Suprapubic skin (tissue), 4 donors: ENCODE measurements around the gene MBOAT7.

Experiments used
- POLR2A ChIP-seq, 2 donors: fragments of 450-650 bp; IDR thresholded peaks; one replicate each; pipeline ENCODE4 v1.6.1; 2017; ENCODE audit warnings: antibody characterized with exemption in 2 of 2, mild to moderate bottlenecking in 2 of 2, moderate library complexity in 2 of 2
- POLR2AphosphoS5 ChIP-seq, 3 donors: sonication (generic); formaldehyde crosslinking; IDR thresholded peaks; one replicate each; pipeline ENCODE4 v1.6.1; 2017; ENCODE audit warnings: antibody characterized with exemption in 3 of 3
- TF ChIP-seq, protein P1 (sequence below), 2 donors: fragments of 200-600 bp in 1 of 2; fragments of 450-650 bp in 1 of 2; sonication (generic) in 1 of 2; IDR thresholded peaks; one replicate each; pipeline ENCODE4 v1.5.1; 2016 to 2019; ENCODE audit warnings: antibody characterized with exemption in 2 of 2, mild to moderate bottlenecking in 1 of 2, moderate library complexity in 1 of 2

DNA sequence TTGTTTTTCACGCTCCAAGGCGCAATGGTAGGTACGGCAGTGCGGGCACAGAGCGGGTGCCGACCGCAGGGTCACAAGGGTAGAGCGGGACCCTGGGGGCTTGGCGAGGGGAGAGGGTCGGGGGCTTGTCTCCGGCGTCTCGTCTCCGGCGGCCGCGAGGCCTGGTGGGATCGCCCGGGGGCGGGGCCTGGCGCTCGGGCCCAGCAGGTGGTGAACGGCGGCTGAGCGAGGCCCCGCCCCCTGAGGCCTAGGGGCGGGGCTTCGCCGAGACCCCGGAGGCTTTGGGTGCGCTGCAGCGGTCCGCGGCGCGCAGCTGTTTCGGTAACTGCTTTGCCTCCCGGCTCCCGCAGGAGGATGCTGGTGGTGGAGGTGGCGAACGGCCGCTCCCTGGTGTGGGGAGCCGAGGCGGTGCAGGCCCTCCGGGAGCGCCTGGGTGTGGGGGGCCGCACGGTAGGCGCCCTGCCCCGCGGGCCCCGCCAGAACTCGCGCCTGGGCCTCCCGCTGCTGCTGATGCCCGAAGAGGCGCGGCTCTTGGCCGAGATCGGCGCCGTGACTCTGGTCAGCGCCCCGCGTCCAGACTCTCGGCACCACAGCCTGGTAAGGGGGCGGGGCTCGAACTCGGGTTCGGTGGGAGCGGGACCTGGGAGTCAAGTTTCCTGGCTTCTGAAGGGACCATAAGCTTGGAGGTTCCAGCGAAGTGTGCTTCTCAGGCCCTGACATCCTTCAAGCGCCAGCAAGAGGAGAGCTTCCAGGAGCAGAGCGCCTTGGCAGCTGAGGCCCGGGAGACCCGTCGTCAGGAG is 1.8 kb upstream of the MBOAT7 start, which contains the start of gene TSEN34:
- TF ChIP-seq, protein P1, sequence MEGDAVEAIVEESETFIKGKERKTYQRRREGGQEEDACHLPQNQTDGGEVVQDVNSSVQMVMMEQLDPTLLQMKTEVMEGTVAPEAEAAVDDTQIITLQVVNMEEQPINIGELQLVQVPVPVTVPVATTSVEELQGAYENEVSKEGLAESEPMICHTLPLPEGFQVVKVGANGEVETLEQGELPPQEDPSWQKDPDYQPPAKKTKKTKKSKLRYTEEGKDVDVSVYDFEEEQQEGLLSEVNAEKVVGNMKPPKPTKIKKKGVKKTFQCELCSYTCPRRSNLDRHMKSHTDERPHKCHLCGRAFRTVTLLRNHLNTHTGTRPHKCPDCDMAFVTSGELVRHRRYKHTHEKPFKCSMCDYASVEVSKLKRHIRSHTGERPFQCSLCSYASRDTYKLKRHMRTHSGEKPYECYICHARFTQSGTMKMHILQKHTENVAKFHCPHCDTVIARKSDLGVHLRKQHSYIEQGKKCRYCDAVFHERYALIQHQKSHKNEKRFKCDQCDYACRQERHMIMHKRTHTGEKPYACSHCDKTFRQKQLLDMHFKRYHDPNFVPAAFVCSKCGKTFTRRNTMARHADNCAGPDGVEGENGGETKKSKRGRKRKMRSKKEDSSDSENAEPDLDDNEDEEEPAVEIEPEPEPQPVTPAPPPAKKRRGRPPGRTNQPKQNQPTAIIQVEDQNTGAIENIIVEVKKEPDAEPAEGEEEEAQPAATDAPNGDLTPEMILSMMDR (IDR thresholded peaks at IDR 0.05) = no peak
- TF ChIP-seq POLR2A (IDR thresholded peaks at IDR 0.05) (peak in 1 of 2 donors; percentile 37), POLR2AphosphoS5 (IDR thresholded peaks at IDR 0.05) (peak in 2 of 3 donors; percentile 55 to 60)
